Activated CD4-positive, alpha-beta T cell treated with anti-CD3 and anti-CD28 coated beads, Interleukin-2, amount 50 U/mL, for 4 hours (primary cell): ENCODE results near the gene DEUP1.
"Not testable (repeated sequence)": the region's sequence is repeated elsewhere in the genome, so short reads cannot be mapped to it uniquely, and the experiment has no call there.

Source experiments
- DNase-seq, 2 experiments: peaks; one replicate each; pipeline ENCODE4 v3.0.0-alpha.2; 2020

Gene DEUP1, protein sequence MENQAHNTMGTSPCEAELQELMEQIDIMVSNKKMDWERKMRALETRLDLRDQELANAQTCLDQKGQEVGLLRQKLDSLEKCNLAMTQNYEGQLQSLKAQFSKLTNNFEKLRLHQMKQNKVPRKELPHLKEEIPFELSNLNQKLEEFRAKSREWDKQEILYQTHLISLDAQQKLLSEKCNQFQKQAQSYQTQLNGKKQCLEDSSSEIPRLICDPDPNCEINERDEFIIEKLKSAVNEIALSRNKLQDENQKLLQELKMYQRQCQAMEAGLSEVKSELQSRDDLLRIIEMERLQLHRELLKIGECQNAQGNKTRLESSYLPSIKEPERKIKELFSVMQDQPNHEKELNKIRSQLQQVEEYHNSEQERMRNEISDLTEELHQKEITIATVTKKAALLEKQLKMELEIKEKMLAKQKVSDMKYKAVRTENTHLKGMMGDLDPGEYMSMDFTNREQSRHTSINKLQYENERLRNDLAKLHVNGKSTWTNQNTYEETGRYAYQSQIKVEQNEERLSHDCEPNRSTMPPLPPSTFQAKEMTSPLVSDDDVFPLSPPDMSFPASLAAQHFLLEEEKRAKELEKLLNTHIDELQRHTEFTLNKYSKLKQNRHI

DNA sequence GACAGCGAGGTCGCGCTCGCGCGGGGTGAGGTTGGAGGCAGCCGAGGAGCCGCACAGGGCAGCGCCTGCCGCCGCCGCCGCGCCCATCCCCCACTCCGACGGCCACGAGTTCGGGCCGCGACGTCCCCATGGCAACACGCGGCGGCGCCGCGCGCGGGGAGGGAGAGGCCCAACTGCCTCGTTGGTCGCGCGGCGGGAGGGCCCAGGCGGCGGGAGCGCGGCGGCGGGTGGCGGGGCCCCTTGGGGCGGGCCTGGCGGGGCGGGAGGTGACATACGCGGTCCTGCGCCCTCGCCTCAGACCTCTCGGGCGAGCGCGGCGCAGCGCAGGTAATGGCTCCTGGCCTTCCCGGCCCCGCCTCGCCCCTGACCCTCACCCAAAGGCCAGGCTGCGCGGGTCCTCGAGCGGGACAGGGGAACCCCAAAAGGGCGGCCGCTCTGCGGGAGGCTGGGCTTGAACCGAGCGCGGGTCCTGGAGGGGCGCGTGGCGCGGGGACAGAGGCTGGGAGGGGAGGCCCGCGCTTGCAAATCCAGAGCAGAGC lies at the start of gene DEUP1:
TSS of gene DEUP1 (plus strand) at position 297 of the 539 bp plus-strand sequence. CDS start 1,518 bp downstream, outside the sequence.
- DNase-seq: no peak

DNA sequence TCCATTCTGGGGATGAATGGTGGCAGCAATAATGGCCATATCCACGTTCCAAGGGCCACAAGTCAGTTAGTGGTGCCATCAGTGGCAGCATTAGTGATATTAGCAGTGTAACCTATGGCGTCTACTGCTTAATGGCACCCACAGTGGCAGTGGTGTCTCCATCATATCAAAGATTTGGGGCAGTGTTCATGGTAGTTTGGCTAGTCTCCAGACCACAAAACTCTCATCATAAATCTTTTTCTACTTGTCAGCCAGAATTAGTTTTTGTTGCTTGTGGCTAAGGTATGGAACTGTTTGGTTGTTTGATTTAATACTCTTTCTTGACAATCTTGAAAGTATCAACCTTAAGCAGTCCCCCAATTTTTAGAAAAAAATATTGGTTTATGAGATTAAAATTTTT lies 45.1 kb upstream of the DEUP1 start:
- no peak for DNase-seq

DNA sequence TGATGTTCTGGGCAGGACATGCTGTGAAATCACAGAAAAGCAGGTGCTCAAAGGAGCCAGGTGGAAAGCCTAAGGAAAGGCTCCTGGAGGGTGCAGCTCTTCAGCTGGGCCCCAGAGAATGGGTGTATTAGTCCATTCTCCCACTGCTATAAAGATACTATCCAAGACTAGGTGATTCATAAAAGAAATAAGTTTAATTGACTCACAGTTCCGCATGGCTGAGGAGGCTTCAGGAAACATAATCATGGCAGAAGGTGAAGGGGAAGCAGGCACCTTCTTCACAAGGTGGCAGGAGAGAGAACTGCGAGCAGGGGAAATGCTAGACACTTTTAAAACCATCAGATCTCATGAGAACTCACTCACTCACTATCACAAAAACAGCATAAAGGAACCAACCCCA lies 43.1 kb upstream of the DEUP1 start:
- DNase-seq: no peak

DNA sequence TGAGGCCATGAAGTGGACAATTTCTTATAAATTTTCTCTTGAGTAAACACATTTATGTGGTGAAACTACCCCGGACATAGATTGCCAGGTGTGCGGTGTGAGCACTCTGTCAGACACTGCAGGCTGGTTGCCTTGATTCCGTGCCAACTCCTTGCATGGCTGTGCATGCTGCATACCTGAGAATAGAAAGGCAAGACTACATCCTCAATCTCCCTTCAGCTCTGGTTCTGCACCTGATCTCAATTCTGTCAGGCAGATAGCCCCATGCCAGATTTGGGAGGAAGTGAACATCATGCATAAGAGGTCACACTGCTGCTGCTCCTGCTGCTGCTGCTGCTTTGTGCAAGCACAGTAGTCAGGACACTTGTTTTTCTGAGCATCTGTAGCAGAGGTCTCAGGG lies 42.5 kb upstream of the DEUP1 start:
- no peak for DNase-seq

DNA sequence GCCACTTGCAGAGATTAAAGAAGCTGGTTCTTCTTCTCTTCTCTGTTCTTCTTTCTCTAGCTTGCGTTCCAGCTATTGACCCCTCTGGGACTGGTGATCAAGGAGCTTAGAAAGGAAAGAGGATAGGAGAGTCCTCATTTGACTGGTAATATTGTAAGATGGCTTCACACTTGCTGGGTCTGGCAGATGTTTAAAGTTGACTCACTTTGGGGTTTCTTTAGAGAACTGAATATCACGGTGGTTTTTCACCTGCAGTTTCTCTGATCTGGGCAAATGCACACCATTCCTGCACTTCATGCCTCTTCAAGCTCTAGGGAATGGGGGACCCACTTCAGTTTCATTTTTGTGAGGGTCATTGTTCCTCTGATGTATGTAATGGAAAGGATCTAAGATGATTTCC lies 41.8 kb upstream of the DEUP1 start:
- DNase-seq: no peak

DNA sequence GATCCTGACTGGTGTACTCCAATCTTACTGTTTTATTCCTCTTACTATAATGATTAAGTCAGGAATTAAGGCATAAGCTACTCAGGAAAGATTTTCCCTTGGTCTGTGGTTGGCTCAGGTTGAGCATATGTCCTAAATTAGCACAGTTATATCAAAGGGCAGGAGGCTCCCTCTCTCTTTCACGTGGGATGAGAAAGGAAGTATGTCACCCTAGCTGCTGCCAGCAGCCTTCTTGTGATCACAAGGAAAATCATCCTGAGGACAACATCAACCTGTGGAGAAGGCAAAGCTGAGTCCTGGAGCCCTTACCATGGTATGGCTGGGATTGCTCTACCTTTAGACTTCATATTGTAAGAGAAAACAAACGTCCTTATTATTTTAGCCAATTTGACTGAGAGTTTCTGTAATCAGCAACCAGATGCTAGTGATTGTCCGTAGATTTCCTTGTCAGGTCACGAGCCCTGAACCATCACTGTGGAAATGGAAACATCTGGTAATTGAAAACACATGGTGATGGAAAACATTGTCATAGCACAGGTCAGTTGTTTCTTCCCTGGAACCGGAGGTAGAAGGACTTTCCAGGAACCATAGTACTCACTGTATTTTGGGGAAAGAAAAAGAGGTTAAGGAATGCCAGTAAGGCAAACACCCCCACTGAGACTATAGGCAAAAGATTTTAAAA lies 40.6 kb upstream of the DEUP1 start:
- no peak for DNase-seq

DNA sequence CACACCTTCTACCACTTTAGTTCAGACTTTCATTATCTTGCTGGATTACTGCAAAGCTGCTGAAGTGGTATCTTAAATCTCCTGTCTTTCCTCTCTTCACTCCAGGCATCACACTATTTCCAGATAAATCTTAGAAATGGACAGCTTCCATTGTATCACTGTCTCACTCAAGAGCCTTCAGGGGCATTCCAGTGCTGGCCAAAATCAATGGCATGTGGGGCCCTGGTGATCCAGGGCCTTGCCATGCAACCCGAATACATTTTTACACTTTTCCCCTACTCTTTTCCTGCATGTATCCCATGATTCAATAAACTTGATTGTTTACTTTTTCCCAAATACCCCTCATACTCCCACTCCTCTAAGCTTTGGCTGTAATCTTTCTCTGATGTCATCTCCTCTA lies 39.4 kb upstream of the DEUP1 start:
- no peak for DNase-seq

DNA sequence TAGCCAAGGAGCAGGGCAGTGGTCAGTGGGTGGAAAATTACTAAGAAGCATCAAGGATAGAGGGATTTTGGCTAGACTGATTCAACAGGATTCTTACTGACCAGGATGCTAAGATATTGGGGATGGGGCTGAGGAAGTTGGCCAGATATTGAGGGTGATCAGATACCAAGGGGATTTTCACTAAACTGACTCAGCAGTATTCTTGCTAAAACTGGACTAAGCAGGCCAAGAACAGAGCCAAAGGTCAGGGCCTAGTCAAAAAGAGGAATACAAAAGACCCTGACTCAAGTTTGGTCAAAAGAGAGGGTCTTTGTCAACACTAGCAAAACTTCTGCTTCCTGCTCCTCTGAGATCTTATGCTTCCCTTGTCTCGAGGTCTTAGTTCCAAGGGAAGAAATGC lies 38.6 kb upstream of the DEUP1 start:
- DNase-seq: no peak

DNA sequence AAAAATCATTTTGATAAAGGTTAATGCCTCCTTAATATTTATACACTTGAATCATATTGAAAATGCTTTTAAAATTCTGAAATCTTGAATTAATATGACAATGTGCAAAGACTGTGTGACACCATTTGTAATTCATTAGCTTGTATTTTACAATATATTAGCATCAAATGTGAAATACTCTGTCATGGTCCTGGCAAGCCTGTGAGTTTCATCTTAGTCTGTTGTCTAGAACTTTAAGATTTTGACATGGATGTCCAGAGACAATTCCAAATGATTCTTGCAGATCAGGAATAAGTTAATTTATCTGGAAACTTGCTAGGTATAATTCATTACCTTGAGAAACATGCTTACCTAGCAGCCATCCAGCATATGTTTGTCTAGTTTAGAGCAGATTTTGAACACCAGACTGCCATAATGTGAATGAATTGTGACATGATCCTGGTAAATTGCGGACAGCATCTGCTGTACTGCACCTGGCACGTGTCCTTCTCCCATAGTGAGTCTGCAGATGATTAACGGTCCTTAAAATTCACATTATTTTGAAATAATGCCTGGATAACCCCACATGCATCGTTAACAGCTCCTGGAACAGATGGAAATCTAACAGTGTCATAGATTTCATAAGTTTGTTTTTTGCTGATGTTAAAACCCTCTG lies 34.5 kb upstream of the DEUP1 start:
- DNase-seq: no peak

DNA sequence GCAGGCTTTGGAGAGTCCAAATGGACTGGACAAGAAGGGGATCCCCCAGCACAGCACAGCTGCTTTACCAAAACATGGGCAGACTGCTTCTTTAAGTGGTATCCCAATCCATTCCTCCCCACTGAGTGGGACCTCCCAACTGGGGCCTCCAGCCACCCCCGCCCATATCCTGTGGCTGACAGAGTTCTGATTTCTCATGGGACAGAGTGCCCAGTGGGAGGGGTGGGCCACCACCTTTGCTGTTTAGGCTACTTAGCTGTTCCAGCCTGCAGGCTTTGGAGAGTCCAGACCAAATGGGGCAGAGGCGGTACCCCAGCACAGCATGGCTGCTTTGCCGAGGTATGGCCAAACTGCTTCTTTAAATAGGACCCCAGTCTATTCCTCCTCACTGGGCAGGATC lies 26.9 kb upstream of the DEUP1 start:
- no peak for DNase-seq

DNA sequence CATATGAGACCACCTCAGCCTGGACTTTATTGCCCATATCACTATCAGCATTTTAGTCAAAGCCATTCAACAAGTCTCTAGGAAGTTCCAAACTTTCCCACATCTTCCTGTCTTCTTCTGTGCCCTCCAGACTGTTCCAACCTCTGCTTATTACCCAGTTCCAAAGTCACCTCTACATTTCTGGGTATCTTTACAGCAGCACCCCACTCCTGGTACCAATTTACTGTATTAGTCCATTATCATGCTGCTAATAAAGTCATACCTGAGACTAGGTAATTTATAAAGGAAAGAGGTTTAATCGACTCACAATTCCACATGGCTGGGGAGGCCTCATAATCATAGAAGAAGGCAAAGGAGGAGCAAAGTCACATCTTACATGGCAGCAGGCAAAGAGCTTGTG lies 16.1 kb upstream of the DEUP1 start:
- DNase-seq: not testable (repeated sequence)

DNA sequence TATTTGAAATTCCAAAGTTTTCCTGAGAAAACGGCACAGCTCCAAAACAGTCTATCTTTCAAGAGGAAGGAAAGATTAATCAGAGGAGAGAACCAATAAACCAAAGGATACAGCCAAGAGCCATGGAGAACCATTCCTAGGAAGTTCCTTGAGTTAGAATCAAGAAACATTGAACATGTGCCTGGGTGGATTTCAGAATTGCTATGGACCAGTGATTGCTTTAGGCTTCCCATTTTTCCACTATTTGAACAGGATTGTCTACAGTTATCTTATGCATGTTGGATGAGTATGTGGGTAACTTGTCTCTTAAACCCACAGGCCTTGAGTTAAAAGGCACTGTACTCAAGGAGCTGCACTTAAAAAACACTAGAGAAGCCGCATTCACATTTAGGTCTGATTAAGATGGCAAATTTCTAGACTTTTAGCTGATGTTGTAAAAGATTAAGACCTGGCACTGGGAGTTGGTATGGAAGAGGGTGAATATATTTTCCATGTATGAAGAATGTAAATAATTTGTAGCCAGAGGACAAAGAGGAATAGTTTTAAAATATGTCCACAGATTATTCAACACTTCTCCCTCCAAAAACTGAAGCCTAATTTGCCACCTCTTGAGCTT lies 11.2 kb upstream of the DEUP1 start:
- no peak for DNase-seq

DNA sequence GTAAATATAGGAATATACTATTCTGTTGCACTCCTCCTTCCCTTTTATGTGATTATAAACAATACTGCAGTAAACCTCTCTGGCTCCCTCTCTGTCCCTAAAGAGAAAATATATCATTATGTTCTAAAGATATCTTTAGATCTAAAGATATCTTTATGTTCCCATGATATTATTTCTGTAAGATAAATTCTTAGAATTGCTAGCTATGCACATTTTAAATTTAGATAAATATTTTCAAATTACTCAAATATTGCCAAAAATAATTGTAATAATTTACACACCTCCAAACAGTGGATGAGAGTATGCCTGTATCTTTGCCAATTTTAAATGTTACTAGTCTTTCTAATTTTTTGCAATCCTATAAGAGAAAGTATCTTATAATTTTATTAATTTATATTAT lies 10.3 kb upstream of the DEUP1 start:
- no peak for DNase-seq

DNA sequence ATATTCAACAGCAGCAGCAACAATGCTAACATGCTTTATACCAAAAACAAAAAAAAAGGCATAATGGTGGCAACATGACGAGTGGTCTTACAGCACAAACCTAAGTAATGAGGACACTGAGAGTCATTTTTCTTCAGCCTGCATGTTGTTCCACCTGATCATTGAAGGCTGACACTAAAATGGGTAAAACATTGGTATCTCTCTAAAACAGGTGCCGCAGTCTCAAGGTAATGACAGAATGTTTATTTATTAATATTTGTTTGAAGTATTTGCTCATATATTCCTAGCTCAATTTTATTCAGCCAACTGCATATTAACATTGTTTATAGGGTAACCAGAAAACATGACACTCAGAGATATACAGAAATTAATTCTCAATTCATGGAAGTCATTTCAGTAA lies 8.3 kb upstream of the DEUP1 start:
- DNase-seq: no peak

DNA sequence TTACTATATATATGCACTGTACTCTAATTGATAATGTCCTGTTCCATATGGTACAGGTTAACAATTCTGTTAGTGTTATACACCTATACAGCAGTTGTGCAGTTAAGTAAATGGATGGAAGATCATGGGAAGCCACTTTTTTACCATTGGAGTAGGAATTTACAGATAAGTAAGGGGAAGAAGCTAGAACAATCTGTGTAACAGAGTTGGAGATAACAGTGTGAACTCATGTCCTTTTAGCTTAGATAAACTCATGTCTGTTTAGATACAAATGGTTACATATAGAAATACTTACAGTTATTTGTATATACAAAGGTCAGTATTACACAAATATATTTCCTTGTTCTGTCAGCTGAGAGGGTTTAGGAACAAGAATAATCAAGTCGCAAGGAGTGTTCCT lies 6.8 kb upstream of the DEUP1 start:
- no peak for DNase-seq

DNA sequence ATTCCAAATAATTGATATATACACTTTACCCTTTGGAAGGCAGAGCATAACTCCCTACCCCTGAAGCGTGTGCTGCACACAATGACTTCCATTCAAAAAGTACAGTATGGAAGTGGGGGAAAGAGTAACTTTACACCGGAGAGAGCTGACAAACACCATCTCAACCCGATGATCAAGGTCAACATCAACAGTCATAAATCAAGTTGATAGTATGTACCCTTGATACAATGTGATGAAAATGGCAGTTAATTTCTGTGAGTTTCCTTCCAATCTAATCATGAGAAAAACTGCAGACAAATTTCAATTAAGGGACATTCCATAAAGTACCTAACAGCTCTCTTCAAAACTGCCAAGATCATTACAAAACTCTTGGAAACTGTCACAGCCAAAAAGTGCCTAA lies 6.0 kb upstream of the DEUP1 start:
- DNase-seq: no peak

DNA sequence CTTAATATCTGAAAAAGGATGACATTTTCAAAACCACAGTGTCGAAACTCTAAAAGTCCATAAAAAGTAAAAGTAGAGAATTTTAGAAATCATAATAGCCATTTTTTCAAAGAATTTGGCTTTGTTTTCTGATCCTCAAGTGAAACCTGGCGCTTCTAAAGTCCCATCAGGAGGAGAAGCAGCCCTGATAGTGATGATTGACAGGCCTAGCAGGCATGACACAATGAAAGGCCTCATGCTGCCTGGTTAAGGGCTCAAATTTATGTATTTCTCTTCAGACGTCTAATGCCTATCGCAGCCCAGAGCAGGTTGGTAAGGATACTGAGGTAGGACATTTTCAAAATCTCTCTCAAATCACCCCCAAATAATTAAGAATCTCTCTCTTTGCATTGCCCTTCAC lies 3.9 kb upstream of the DEUP1 start:
- DNase-seq: no peak

DNA sequence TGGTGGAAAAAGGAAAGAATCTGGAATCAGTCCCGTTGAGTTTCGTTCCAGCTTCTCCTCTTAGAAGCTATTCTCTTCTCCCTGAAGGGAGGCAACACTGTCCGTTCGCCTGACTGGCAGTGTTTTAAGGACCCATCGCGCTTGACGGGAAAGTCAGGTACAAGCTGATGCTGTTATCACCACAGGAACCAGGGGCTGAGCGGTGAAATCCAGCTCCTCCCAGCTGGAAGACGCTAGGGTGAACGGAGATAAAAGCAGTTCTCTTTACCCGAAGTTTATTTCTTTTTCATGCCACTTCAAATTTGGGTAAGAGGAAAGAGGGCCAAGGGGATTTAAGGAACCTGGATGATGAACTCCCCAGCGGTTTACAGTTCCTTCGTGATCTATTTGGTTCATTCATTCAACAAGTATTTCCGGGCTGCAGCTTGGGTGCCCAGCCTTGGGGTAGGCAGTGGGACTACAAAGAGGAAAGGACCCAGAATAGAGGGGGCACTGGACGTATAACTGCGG lies 551 bp upstream of the DEUP1 start:
- no peak for DNase-seq

DNA sequence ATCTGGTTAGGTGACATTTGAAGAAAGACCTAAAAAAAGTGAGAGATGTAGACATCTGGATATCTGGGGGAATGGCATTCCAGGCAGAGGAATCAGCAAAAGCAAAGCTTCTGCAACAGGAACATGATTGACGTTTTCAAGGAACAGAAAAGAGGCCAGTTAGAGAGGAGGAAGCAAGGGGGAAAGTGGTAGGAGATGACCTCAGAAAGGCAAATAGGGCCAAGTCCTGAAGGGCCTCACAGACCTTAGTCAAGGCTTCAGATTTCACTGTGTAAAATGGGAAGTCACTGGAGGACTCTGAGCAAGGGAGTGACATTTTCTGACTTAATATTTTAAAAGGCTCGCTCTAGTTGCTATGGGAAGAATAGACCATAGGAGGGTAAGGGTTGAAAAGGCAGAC lies 9.7 kb downstream of the DEUP1 start:
- no peak for DNase-seq

DNA sequence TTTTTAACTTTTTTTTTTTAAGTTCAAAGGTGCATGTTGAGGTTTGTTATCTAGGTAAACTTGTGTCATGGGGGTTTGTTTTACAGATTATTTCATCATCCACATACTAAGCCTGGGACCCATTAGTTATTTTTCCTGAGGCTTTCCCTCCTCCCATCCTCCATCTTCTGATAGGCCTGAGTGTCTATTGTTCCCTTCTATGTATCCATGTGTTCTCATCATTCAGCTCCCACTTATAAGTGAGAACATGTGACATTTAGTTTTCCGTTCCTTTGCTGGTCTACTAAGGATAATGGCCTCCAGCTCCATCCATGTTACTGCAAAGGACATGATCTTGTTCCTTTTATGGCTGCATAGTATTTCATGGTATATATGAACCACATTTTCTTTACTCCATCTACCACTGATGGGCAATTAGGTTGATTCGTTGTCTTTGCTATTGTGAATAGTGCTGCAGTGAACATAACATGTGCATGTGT lies 14.4 kb downstream of the DEUP1 start:
- DNase-seq: no peak

DNA sequence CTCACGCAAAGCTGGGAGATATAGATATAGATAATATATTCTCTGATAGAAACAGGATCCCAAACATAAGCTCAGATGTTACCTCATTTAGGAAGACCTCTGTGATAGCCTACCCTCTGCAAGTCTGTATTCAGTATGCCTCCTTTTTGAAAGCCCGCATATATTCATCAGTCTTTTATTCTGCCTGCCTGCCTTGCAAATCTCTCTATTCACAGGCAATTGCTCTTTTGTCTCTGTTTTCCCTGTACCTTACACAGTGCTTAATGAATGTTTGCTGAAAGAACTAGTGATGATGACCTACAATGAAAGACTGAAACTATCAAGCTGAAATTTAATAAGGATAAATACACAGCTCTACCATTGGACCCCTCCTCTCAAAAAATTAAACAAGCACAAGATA lies 18.4 kb downstream of the DEUP1 start:
- DNase-seq: no peak

DNA sequence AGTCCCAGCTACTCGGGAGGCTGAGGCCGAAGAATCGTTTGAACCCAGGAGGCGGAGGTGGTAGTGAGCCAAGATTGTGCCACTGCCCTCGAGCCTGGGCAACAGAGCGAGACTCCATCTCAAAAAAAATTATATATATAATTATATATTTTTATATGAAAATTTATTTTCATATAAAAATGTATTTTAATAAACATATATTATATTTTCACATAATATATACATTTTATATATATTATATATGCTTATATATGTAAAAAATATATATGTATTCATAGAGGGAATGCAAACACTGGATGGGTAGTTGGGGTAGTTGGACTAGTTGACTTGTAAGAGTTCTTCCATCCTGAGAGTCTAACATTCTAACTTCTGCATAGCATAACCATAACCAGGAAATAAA lies 20.3 kb downstream of the DEUP1 start:
- no peak for DNase-seq

DNA sequence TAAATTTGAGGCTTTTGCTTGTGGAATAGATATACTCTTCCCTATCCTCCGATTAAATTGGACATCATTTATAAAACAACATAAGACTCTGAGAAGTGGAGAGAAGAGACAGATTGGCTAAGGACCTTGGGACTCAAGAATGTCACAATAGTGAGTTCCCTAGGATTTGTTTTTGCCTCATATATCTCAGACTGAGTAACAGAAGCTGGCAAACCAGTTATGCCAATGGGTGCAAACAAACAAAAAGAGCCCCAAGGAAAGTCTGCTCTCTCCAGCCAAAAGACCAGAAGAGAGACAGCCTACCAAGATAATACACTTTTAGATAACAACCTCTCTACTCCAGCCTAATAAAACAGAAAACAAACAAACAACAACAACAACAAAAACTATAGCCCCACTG lies 28.9 kb downstream of the DEUP1 start:
- DNase-seq: no peak
